ENCODE results near the gene YOD1. TPM values are rescaled to one million over a fixed set of nuclear protein-coding genes. Genes with fewer than 3 reads are reported as not detected.

The YOD1 gene
- total and polyA plus RNA-seq, 2 of the 4 experiments (the other 2 are of a cell fraction) = 1.8 to 5.4 TPM

DNA sequence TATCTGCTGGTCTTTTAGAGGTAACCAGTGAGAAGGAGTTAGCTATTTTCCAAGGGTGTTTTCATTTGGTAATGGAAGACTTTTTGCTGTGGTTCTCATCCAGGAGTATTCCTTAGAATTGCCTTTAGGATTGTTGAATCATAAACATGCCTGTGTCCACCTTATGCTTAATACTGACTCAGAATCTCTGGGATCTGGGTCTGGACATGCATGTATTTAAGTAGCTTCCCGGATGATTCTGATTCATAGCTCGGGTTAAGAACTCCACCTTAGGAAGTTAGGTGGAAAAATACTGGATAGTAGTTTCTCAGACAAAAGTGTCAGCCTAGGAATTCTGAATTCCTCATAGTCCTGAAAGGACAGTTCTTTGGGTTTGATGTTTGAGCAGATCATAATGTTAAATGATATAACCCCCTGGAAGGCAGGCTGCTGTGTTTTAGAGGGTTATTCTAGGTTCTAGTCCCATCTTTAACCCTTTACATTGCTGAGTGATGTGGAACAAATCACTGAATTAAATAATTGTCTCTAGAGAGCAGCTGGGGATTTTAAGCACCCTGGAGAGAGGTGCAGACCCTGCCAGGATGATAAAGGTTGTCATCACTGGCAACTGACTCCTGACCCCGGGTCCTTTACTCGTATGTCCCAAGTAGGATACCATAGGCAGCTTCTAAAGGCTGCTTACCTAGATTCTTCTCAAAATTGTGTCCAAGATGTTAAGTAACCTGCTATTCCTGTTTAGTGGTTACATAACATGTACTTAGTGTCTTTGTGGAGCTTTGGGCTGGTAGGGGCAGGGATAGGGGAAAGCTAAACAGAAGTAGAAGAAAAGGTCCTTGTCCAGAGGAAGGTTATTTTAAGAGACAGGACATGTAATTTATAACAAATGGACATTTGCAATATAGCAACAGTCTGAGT, 23.2 kb upstream of the YOD1 start:
- BruUV-seq (replicated peaks) = no TSS peak
- Histone ChIP-seq H3K9me1 (ENCODE audit: insufficient read depth, low read length) (no peaks in the 10 kb centered on the region), H3K4me3 (ENCODE audit: insufficient read depth, low read depth, low read length) (no peak overlapping the region), H2AK9ac (replicated peaks; ENCODE audit: low read depth, low read length, poor library complexity) (no peak overlapping the region), H3K18ac (ENCODE audit: low read depth, low read length) (no peak overlapping the region), H2AFZ (replicated peaks; ENCODE audit: low read length, poor library complexity) (no peak overlapping the region), H3K79me1 (ENCODE audit: low read depth in 1 of 2, low read length in 2 of 2) (no peaks in the 10 kb centered on the region), H2AK5ac (ENCODE audit: low read depth, low read length) (no peak overlapping the region), H4K8ac (ENCODE audit: low read depth in 2 of 2, low read length in 2 of 2) (no peak overlapping the region), H2BK15ac (ENCODE audit: low read depth, low read length) (no peak overlapping the region), H3K27me3 (ENCODE audit: control insufficient read depth, insufficient read depth, low read length) (no peaks in the 10 kb centered on the region; the same call in 1 of the 2 replicates), H3K23ac (ENCODE audit: low read depth, low read length) (no peak overlapping the region), H3K56ac (ENCODE audit: extremely low read depth, insufficient read depth, low read length) (no peak overlapping the region), H3K4me2 (ENCODE audit: low read depth, low read length) (no peak overlapping the region), H4K5ac (ENCODE audit: low read depth, low read length) (no peak overlapping the region), H2BK5ac (ENCODE audit: low read depth, low read length, poor library complexity, severe bottlenecking) (no peak overlapping the region), H3K4me1 (ENCODE audit: control insufficient read depth, insufficient read depth, low read length) (no peaks in the 10 kb centered on the region), H3K36me3 (ENCODE audit: control insufficient read depth, insufficient read depth, low read length) (no peaks in the 10 kb centered on the region), H4K91ac (ENCODE audit: insufficient read depth, low read depth, low read length) (no peak overlapping the region), H4K20me1 (ENCODE audit: insufficient read depth, low read length) (no peaks in the 10 kb centered on the region), H3K9me3 (ENCODE audit: control insufficient read depth, insufficient read depth, low read length) (no peaks in the 10 kb centered on the region), H2BK20ac (ENCODE audit: low read depth, low read length) (no peak overlapping the region), H3K14ac (replicated peaks; ENCODE audit: low read depth, low read length) (no peak overlapping the region), H3K9ac (ENCODE audit: low read depth, low read length) (no peak overlapping the region), H2BK120ac (ENCODE audit: low read depth, low read length) (no peak overlapping the region), H3K4ac (ENCODE audit: low read depth, low read length) (no peak overlapping the region), H3K27ac (ENCODE audit: insufficient read depth, low read length) (no peak overlapping the region)
- ChIA-PET POLR2A (ENCODE audit: unreplicated experiment) (no interaction called here), CTCF (interaction anchor here (1.0 to 1.2 kb wide), 3 partner anchors 14 to 331 kb away, joined by 3 read pairs; partner anchors contain the start of gene PFKFB2)
- dilution Hi-C loops (cut with HindIII; ENCODE audit: low sequenced_read_pairs, unreplicated experiment) (no loop called here), in situ Hi-C loops (cut with MboI; ENCODE audit: low sequenced_read_pairs) (no loop called here), intact Hi-C loops (cut with micrococcal nuclease) (loop anchor here (10.0 kb wide), 2 partner anchors 159 to 319 kb away; no protein-coding TSS in a partner anchor)
- peak; percentile 7 for DNase-seq
- ATAC-seq (ENCODE audit: low read depth) = no peak
- no CpG with 5 or more reads among the region's 4 CpGs for WGBS, 2 experiments (ENCODE audit: extremely low coverage in 2 of 2, insufficient read length in 1 of 2)
- TF ChIP-seq, protein P1, sequence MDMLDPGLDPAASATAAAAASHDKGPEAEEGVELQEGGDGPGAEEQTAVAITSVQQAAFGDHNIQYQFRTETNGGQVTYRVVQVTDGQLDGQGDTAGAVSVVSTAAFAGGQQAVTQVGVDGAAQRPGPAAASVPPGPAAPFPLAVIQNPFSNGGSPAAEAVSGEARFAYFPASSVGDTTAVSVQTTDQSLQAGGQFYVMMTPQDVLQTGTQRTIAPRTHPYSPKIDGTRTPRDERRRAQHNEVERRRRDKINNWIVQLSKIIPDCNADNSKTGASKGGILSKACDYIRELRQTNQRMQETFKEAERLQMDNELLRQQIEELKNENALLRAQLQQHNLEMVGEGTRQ (IDR thresholded peaks at IDR 0.05; ENCODE audit: low read depth, low read length) = no peak
- TF ChIP-seq CEBPB (IDR thresholded peaks at IDR 0.05; ENCODE audit: low read depth, low read length) = no peak
- no peak for TF ChIP-seq SMC3 (IDR thresholded peaks at IDR 0.05; ENCODE audit: low read depth, low read length)
- no peak for TF ChIP-seq MAFK (IDR thresholded peaks at IDR 0.05; ENCODE audit: low read depth, low read length)
- no peak for TF ChIP-seq MAZ (IDR thresholded peaks at IDR 0.05; ENCODE audit: borderline replicate concordance, low read depth, low read length)
- TF ChIP-seq RFX5 (IDR thresholded peaks at IDR 0.05; ENCODE audit: low read depth, low read length) = no peak
- TF ChIP-seq CHD1 (IDR thresholded peaks at IDR 0.05; ENCODE audit: low read depth, low read length) = no peak
- no peak for TF ChIP-seq POLR2A (IDR thresholded peaks at IDR 0.05; ENCODE audit: low read depth, low read length)
- TF ChIP-seq RCOR1 (IDR thresholded peaks at IDR 0.05; ENCODE audit: insufficient replicate concordance, low read length) = no peak
- no peak for TF ChIP-seq NFE2L2 (IDR thresholded peaks at IDR 0.05; ENCODE audit: low read depth, low read length)
- TF ChIP-seq RAD21 (IDR thresholded peaks at IDR 0.05; ENCODE audit: low read length) = no peak
- TF ChIP-seq, protein P2, sequence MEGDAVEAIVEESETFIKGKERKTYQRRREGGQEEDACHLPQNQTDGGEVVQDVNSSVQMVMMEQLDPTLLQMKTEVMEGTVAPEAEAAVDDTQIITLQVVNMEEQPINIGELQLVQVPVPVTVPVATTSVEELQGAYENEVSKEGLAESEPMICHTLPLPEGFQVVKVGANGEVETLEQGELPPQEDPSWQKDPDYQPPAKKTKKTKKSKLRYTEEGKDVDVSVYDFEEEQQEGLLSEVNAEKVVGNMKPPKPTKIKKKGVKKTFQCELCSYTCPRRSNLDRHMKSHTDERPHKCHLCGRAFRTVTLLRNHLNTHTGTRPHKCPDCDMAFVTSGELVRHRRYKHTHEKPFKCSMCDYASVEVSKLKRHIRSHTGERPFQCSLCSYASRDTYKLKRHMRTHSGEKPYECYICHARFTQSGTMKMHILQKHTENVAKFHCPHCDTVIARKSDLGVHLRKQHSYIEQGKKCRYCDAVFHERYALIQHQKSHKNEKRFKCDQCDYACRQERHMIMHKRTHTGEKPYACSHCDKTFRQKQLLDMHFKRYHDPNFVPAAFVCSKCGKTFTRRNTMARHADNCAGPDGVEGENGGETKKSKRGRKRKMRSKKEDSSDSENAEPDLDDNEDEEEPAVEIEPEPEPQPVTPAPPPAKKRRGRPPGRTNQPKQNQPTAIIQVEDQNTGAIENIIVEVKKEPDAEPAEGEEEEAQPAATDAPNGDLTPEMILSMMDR (conservative IDR thresholded peaks at IDR 0.05; ENCODE audit: low read depth, low read length) = no peak
- no peak for TF ChIP-seq MXI1 (IDR thresholded peaks at IDR 0.05; ENCODE audit: borderline replicate concordance, low read depth, low read length)
- TF ChIP-seq, protein P3, sequence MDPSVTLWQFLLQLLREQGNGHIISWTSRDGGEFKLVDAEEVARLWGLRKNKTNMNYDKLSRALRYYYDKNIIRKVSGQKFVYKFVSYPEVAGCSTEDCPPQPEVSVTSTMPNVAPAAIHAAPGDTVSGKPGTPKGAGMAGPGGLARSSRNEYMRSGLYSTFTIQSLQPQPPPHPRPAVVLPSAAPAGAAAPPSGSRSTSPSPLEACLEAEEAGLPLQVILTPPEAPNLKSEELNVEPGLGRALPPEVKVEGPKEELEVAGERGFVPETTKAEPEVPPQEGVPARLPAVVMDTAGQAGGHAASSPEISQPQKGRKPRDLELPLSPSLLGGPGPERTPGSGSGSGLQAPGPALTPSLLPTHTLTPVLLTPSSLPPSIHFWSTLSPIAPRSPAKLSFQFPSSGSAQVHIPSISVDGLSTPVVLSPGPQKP (IDR thresholded peaks at IDR 0.05; ENCODE audit: borderline replicate concordance, low read depth, low read length) = no peak

Measured in IMR-90 (cell line).